ENCODE data around the gene PTGER1.

PTGER1 gene

GRCh38 chr19:14516048-14516534, 40.9 kb upstream of the PTGER1 start:
- no peak overlapping the region for H2AK5ac ChIP-seq (ENCODE audit: low read depth, low read length)
- H2AFZ ChIP-seq (ENCODE audit: low read length) = no peak overlapping the region
- H3K9ac ChIP-seq (ENCODE audit: low read depth, low read length, poor library complexity) = peak overlapping the region; percentile 24
- no peak overlapping the region for H3K18ac ChIP-seq (ENCODE audit: low read length)
- H2BK5ac ChIP-seq (ENCODE audit: low read length) = no peak overlapping the region
- H4K91ac ChIP-seq (ENCODE audit: low read depth, low read length, poor library complexity) = no peak overlapping the region
- H3K27ac ChIP-seq (replicated peaks; ENCODE audit: low read length) = no peak overlapping the region
- H3K9me3 ChIP-seq (replicated peaks in 1 of 2; ENCODE audit: control insufficient read depth in 2 of 2, insufficient read depth in 1 of 2, low read depth in 1 of 2, low read length in 2 of 2) = no peaks in the 10 kb centered on the region
- H3K4ac ChIP-seq (ENCODE audit: low read length) = no peak overlapping the region
- no peak for DNase-seq (ENCODE audit: low spot score)
- no peaks in the 10 kb centered on the region for H3K27me3 ChIP-seq (ENCODE audit: control insufficient read depth in 3 of 3, insufficient read depth in 3 of 3, low read depth in 1 of 3, low read length in 3 of 3)
- peaks cover 10 to 13% of the 10 kb centered on the region in 2 donors for H3K4me1 ChIP-seq (ENCODE audit: control insufficient read depth in 2 of 2, insufficient read depth in 1 of 2, low read depth in 1 of 2, low read length in 2 of 2)
- no peak overlapping the region for H4K8ac ChIP-seq (ENCODE audit: low read depth, low read length)
- no CpG with 5 or more reads among the region's 15 CpGs for WGBS, 2 donors (ENCODE audit: extremely low coverage in 2 of 2, insufficient read length in 2 of 2, insufficient replicate concordance in 1 of 2)
- peaks cover 22 to 46% of the 10 kb centered on the region in 2 donors for H3K36me3 ChIP-seq (replicated peaks in 1 of 2; ENCODE audit: control insufficient read depth in 2 of 2, insufficient read depth in 2 of 2, low read length in 2 of 2)
- H3K79me1 ChIP-seq (ENCODE audit: low read depth, low read length) = peaks cover 5% of the 10 kb centered on the region
- no peak overlapping the region for H3K23ac ChIP-seq (ENCODE audit: low read depth, low read length, poor library complexity)
- no peak overlapping the region for H3K14ac ChIP-seq (ENCODE audit: low read length)
- peak overlapping the region; percentile 11 to 98 for H3K4me3 ChIP-seq (ENCODE audit: low read length in 2 of 2)
- no peak overlapping the region for H2BK120ac ChIP-seq (ENCODE audit: low read depth, low read length)
- H3K4me2 ChIP-seq (ENCODE audit: insufficient read depth, low read length, poor library complexity, severe bottlenecking) = no peak overlapping the region
- no peak overlapping the region for H2BK15ac ChIP-seq (ENCODE audit: low read length)
- H2BK12ac ChIP-seq (ENCODE audit: low read length) = no peak overlapping the region

GRCh38 chr19:14515501-14516047, 40.4 kb upstream of the PTGER1 start:
- no CpG with 5 or more reads among the region's 8 CpGs for WGBS, 2 donors (ENCODE audit: extremely low coverage in 2 of 2, insufficient read length in 2 of 2, insufficient replicate concordance in 1 of 2)

GRCh38 chr19:14514215-14514863, 39.2 kb upstream of the PTGER1 start:
- Histone ChIP-seq H3K4me3 (ENCODE audit: low read length in 2 of 2) (no peak overlapping the region), H3K9me3 (replicated peaks in 1 of 2; ENCODE audit: control insufficient read depth in 2 of 2, insufficient read depth in 1 of 2, low read depth in 1 of 2, low read length in 2 of 2) (no peaks in the 10 kb centered on the region), H3K27me3 (ENCODE audit: control insufficient read depth in 3 of 3, insufficient read depth in 3 of 3, low read depth in 1 of 3, low read length in 3 of 3) (no peaks in the 10 kb centered on the region), H3K4me2 (ENCODE audit: insufficient read depth, low read length, poor library complexity, severe bottlenecking) (no peak overlapping the region), H2BK15ac (ENCODE audit: low read length) (no peak overlapping the region), H3K4me1 (ENCODE audit: control insufficient read depth in 2 of 2, insufficient read depth in 1 of 2, low read depth in 1 of 2, low read length in 2 of 2) (peaks cover 9 to 10% of the 10 kb centered on the region in 2 donors), H3K9ac (ENCODE audit: low read depth, low read length, poor library complexity) (no peak overlapping the region), H3K27ac (replicated peaks; ENCODE audit: low read length) (no peak overlapping the region), H3K23ac (ENCODE audit: low read depth, low read length, poor library complexity) (no peak overlapping the region), H4K91ac (ENCODE audit: low read depth, low read length, poor library complexity) (no peak overlapping the region), H3K18ac (ENCODE audit: low read length) (no peak overlapping the region), H2AFZ (ENCODE audit: low read length) (no peak overlapping the region), H2BK12ac (ENCODE audit: low read length) (no peak overlapping the region), H4K8ac (ENCODE audit: low read depth, low read length) (no peak overlapping the region), H2BK5ac (ENCODE audit: low read length) (no peak overlapping the region), H3K36me3 (replicated peaks in 1 of 2; ENCODE audit: control insufficient read depth in 2 of 2, insufficient read depth in 2 of 2, low read length in 2 of 2) (peaks cover 22 to 46% of the 10 kb centered on the region in 2 donors), H3K14ac (ENCODE audit: low read length) (no peak overlapping the region), H2BK120ac (ENCODE audit: low read depth, low read length) (no peak overlapping the region), H3K4ac (ENCODE audit: low read length) (no peak overlapping the region), H2AK5ac (ENCODE audit: low read depth, low read length) (no peak overlapping the region), H3K79me1 (ENCODE audit: low read depth, low read length) (peaks cover 5% of the 10 kb centered on the region)
- WGBS, 2 donors (ENCODE audit: extremely low coverage in 2 of 2, insufficient read length in 2 of 2, insufficient replicate concordance in 1 of 2) = no CpG with 5 or more reads among the region's 8 CpGs
- DNase-seq (ENCODE audit: low spot score) = no peak

More at GRCh38 chr19:14515501-14516047, 40.4 kb upstream of the PTGER1 start:
- Histone ChIP-seq H3K36me3 (replicated peaks in 1 of 2; ENCODE audit: control insufficient read depth in 2 of 2, insufficient read depth in 2 of 2, low read length in 2 of 2) (peaks cover 22 to 46% of the 10 kb centered on the region in 2 donors), H3K18ac (ENCODE audit: low read length) (no peak overlapping the region), H4K91ac (ENCODE audit: low read depth, low read length, poor library complexity) (no peak overlapping the region), H3K4me1 (ENCODE audit: control insufficient read depth in 2 of 2, insufficient read depth in 1 of 2, low read depth in 1 of 2, low read length in 2 of 2) (peaks cover 10 to 13% of the 10 kb centered on the region in 2 donors), H3K9me3 (replicated peaks in 1 of 2; ENCODE audit: control insufficient read depth in 2 of 2, insufficient read depth in 1 of 2, low read depth in 1 of 2, low read length in 2 of 2) (no peaks in the 10 kb centered on the region), H2BK12ac (ENCODE audit: low read length) (no peak overlapping the region), H3K27me3 (ENCODE audit: control insufficient read depth in 3 of 3, insufficient read depth in 3 of 3, low read depth in 1 of 3, low read length in 3 of 3) (no peaks in the 10 kb centered on the region), H3K14ac (ENCODE audit: low read length) (no peak overlapping the region), H2BK5ac (ENCODE audit: low read length) (no peak overlapping the region), H3K4ac (ENCODE audit: low read length) (no peak overlapping the region), H4K8ac (ENCODE audit: low read depth, low read length) (no peak overlapping the region), H3K23ac (ENCODE audit: low read depth, low read length, poor library complexity) (no peak overlapping the region), H2BK15ac (ENCODE audit: low read length) (no peak overlapping the region), H3K4me2 (ENCODE audit: insufficient read depth, low read length, poor library complexity, severe bottlenecking) (no peak overlapping the region), H2BK120ac (ENCODE audit: low read depth, low read length) (no peak overlapping the region), H3K79me1 (ENCODE audit: low read depth, low read length) (peaks cover 5% of the 10 kb centered on the region), H3K4me3 (ENCODE audit: low read length in 2 of 2) (peak overlapping the region in 1 of 2 donors; percentile 98), H2AFZ (ENCODE audit: low read length) (no peak overlapping the region), H3K9ac (ENCODE audit: low read depth, low read length, poor library complexity) (no peak overlapping the region), H3K27ac (replicated peaks; ENCODE audit: low read length) (no peak overlapping the region), H2AK5ac (ENCODE audit: low read depth, low read length) (no peak overlapping the region)
- DNase-seq (ENCODE audit: low spot score) = no peak

- WGBS, 2 donors (ENCODE audit: extremely low coverage in 2 of 2, insufficient read length in 2 of 2, insufficient replicate concordance in 1 of 2) = no CpG with 5 or more reads among the region's 14 CpGs
- no peak overlapping the region for H2AFZ ChIP-seq (ENCODE audit: low read length)
- H3K23ac ChIP-seq (ENCODE audit: low read depth, low read length, poor library complexity) = no peak overlapping the region
- H3K9me3 ChIP-seq (replicated peaks in 1 of 2; ENCODE audit: control insufficient read depth in 2 of 2, insufficient read depth in 1 of 2, low read depth in 1 of 2, low read length in 2 of 2) = no peaks in the 10 kb centered on the region
- no peak overlapping the region for H2BK15ac ChIP-seq (ENCODE audit: low read length)
- H3K79me1 ChIP-seq (ENCODE audit: low read depth, low read length) = peaks cover 5% of the 10 kb centered on the region
- H4K8ac ChIP-seq (ENCODE audit: low read depth, low read length) = no peak overlapping the region
- H2BK120ac ChIP-seq (ENCODE audit: low read depth, low read length) = no peak overlapping the region
- H3K27ac ChIP-seq (replicated peaks; ENCODE audit: low read length) = no peak overlapping the region
- no peaks in the 10 kb centered on the region for H3K27me3 ChIP-seq (ENCODE audit: control insufficient read depth in 3 of 3, insufficient read depth in 3 of 3, low read depth in 1 of 3, low read length in 3 of 3)
- DNase-seq (ENCODE audit: low spot score) = no peak
- H3K14ac ChIP-seq (ENCODE audit: low read length) = no peak overlapping the region
- no peak overlapping the region for H3K4ac ChIP-seq (ENCODE audit: low read length)
- H3K4me3 ChIP-seq (ENCODE audit: low read length in 2 of 2) = no peak overlapping the region
- no peak overlapping the region for H3K9ac ChIP-seq (ENCODE audit: low read depth, low read length, poor library complexity)
- peaks cover 9 to 10% of the 10 kb centered on the region in 2 donors for H3K4me1 ChIP-seq (ENCODE audit: control insufficient read depth in 2 of 2, insufficient read depth in 1 of 2, low read depth in 1 of 2, low read length in 2 of 2)
- no peak overlapping the region for H4K91ac ChIP-seq (ENCODE audit: low read depth, low read length, poor library complexity)
- peaks cover 22 to 46% of the 10 kb centered on the region in 2 donors for H3K36me3 ChIP-seq (replicated peaks in 1 of 2; ENCODE audit: control insufficient read depth in 2 of 2, insufficient read depth in 2 of 2, low read length in 2 of 2)
- H3K18ac ChIP-seq (ENCODE audit: low read length) = no peak overlapping the region
- H2BK12ac ChIP-seq (ENCODE audit: low read length) = no peak overlapping the region
- no peak overlapping the region for H2AK5ac ChIP-seq (ENCODE audit: low read depth, low read length)
- H3K4me2 ChIP-seq (ENCODE audit: insufficient read depth, low read length, poor library complexity, severe bottlenecking) = no peak overlapping the region
- H2BK5ac ChIP-seq (ENCODE audit: low read length) = no peak overlapping the region
Observed at GRCh38 chr19:14512406-14512961, 37.3 kb upstream of the PTGER1 start.
